ENCODE measurements around the gene EHHADH. TPM values are rescaled to one million over a fixed set of nuclear protein-coding genes. Genes with fewer than 3 reads are reported as not detected.
"Not testable (repeated sequence)": the region's sequence is repeated elsewhere in the genome, so short reads cannot be mapped to it uniquely, and the experiment has no call there.

EHHADH gene
- total and polyA plus RNA-seq, 11 donors: 5.1 to 26.0 (median 14.3) TPM

DNA sequence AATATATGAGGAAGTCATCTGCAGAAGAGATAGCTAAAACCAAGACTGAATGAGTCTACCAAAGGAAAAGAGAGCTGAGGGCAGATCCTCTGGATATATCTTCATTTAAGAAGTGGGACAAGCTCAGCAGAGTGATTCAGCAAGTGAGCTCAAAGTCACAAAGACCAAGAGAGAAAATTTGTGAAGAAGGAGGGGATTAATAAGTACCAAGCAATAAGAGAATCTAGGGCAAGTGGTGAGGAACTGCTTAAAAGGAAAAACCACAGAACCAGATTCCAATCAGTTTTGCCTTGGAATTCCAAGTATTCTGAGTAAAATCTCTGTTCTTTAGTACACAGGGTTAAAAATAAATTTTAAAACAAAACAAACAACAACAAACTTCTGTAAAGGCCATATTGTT lies 3.6 kb downstream of the EHHADH start:
- no peak overlapping the region for H3K27ac ChIP-seq
- peaks cover 0 to 2% (median 0%) of the 10 kb centered on the region in 12 donors for H3K9me3 ChIP-seq
- peaks cover 0 to 6% (median 0%) of the 10 kb centered on the region in 12 donors for H3K4me1 ChIP-seq
- DNase-seq: no peak
- no peak overlapping the region for H3K4me3 ChIP-seq
- no peaks in the 10 kb centered on the region for H3K27me3 ChIP-seq
- H3K36me3 ChIP-seq: peaks cover 0 to 23% (median 4%) of the 10 kb centered on the region in 9 donors
- no peak for ATAC-seq
- intact Hi-C loops (cut with DNase I): no loop called here
- TF ChIP-seq POLR2A (IDR thresholded peaks at IDR 0.05): no peak
- no peak for TF ChIP-seq CTCF (IDR thresholded peaks at IDR 0.05)

- WGBS, 4 donors: 85 to 97% (median 93%) methylated on average over 3 of the region's 3 CpGs
- Histone ChIP-seq H3K4me1 (no peaks in the 10 kb centered on the region), H3K36me3 (peaks cover 0 to 16% (median 6%) of the 10 kb centered on the region in 9 donors), H3K27me3 (no peaks in the 10 kb centered on the region), H3K27ac (no peak overlapping the region), H3K9me3 (peaks cover 0 to 42% (median 11%) of the 10 kb centered on the region in 12 donors), H3K4me3 (no peak overlapping the region)
- intact Hi-C loops (cut with DNase I): no loop called here
- TF ChIP-seq CTCF (IDR thresholded peaks at IDR 0.05) (no peak), POLR2A (IDR thresholded peaks at IDR 0.05) (no peak)
- ATAC-seq: no peak
- DNase-seq: no peak
Observed at GRCh38 chr3:185242642-185243041, 11.2 kb downstream of the EHHADH start.

GRCh38 chr3:185236969-185237368 lies 16.9 kb downstream of the EHHADH start:
- Histone ChIP-seq H3K36me3 (peaks cover 0 to 32% (median 18%) of the 10 kb centered on the region in 9 donors), H3K27me3 (no peaks in the 10 kb centered on the region), H3K4me3 (no peak overlapping the region), H3K9me3 (peaks cover 0 to 85% (median 39%) of the 10 kb centered on the region in 12 donors), H3K27ac (no peak overlapping the region), H3K4me1 (no peaks in the 10 kb centered on the region)
- DNase-seq: no peak
- TF ChIP-seq POLR2A (IDR thresholded peaks at IDR 0.05) (no peak), CTCF (IDR thresholded peaks at IDR 0.05) (no peak)
- no peak for ATAC-seq
- intact Hi-C loops (cut with DNase I): no loop called here

- no peaks in the 10 kb centered on the region for H3K27me3 ChIP-seq
- H3K36me3 ChIP-seq: peaks cover 0 to 33% (median 19%) of the 10 kb centered on the region in 9 donors
- no peak overlapping the region for H3K27ac ChIP-seq
- no peaks in the 10 kb centered on the region for H3K4me1 ChIP-seq
- intact Hi-C loops (cut with DNase I): no loop called here
- H3K4me3 ChIP-seq: no peak overlapping the region
- TF ChIP-seq POLR2A (IDR thresholded peaks at IDR 0.05): no peak
- no peak for TF ChIP-seq CTCF (IDR thresholded peaks at IDR 0.05)
- 95 to 100% (median 99%) methylated on average over 2 of the region's 2 CpGs for WGBS, 4 donors
- H3K9me3 ChIP-seq: peaks cover 0 to 59% (median 33%) of the 10 kb centered on the region in 12 donors
- DNase-seq: no peak
- no peak for ATAC-seq
Observed at GRCh38 chr3:185233328-185233727, 20.5 kb downstream of the EHHADH start.

- H3K4me1 ChIP-seq; DNase-seq; intact Hi-C loops (cut with DNase I); H3K27ac ChIP-seq; ATAC-seq; H3K4me3 ChIP-seq; H3K9me3 ChIP-seq; H3K27me3 ChIP-seq: not testable (repeated sequence)
- peaks cover 0 to 35% (median 10%) of the 10 kb centered on the region in 9 donors for H3K36me3 ChIP-seq
- WGBS, 4 donors: 95 to 100% (median 98%) methylated on average over 1 of the region's 1 CpG
Observed at GRCh38 chr3:185226526-185226925, 27.3 kb downstream of the EHHADH start.

Measured in heart left ventricle (tissue), 16 donors.